Stimulated activated CD4-positive, alpha-beta T cell treated with anti-CD3 and anti-CD28 coated beads, Interleukin-2, amount 100 ng/mL, for 24 hours (primary cell): Measurements from ENCODE around the gene CMTM2.
"Not testable (repeated sequence)": the region's sequence is repeated elsewhere in the genome, so short reads cannot be mapped to it uniquely, and the experiment has no call there.

Source experiments
- DNase-seq, 2 donors: peaks; one replicate each; pipeline ENCODE4 v3.0.0-alpha.2; 2020

The CMTM2 gene

GRCh38 chr16:66610111-66610820 is 31.0 kb downstream of the CMTM2 start:
- no peak for DNase-seq

DNA sequence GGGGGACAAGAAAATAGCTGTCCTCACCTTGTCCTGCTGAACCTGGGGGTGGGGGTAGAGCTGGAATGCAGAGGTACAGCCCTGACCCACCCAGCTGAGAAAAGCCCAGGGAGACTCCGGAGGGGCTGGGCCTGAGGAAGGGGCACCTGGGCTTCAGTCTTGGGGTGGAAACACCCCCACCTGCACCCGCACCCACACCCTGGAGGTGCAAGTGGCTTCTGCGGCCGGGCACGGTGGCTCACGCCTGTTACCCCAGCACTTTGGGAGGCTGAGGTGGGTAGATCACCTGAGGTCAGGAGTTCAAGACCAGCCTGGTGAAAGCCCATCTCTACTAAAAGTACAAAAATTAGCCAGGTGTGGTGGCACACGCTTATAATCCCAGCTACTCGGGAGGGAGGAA is 32.6 kb downstream of the CMTM2 start:
- DNase-seq, result not testable (repeated sequence)

- DNase-seq, result no peak
These were observed 33.2 kb downstream of the CMTM2 start for GRCh38 chr16:66612422-66612821.

DNA sequence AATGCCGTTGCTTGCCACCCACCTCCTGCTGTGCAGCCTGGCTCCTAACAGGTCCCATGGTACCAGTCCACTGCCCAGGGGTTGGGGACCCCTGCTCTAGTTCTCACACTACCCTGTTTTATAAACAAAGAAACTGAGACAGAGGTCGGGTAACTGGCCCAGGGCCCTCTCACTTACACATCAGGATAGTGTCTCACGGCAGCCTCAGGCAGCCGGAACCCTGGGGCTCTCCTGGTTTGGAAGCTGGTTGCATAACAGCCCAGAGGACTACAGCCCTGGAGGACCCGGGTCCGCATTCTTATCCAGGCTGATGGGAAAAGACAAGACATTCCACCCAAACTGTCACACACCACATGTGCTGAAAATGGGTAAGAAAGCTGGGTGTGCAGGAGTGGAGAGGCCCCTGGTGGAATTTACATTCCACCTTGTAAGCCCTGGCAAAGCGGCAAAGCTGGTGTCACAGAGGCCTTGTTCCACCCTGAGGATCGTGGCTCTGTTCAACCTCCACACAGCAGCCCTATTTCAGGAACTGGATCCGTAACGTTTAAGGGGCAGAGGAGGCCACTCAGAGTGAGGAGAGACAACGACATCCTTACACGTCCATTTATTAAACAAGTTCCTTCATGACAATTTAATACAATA is 35.0 kb downstream of the CMTM2 start:
- no peak for DNase-seq

DNA sequence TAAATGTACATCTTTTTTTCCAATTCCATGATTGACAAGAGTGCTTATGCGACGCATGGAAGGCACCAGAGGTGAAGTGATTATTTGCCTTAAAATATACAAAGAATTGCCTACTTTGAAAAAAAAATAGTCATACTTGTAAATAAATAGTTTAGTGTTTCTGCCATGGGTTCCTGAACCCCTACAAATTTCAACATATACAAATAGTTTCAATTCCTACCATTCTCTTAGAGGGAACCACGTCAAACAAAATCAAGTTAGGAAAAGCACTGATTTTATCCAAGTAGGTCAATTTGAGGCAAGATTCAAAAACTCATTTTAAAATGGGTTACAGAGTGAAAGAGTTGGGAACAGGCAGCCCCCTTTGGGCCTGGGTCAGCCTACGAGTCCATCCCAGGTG is 36.9 kb downstream of the CMTM2 start:
- DNase-seq, result no peak

GRCh38 chr16:66616592-66616991 is 37.3 kb downstream of the CMTM2 start:
- DNase-seq, result no peak

- DNase-seq, result no peak
These were observed 37.8 kb downstream of the CMTM2 start for GRCh38 chr16:66617010-66617434.

- DNase-seq, result no peak
These were observed 38.5 kb downstream of the CMTM2 start for GRCh38 chr16:66617728-66618127.

DNA sequence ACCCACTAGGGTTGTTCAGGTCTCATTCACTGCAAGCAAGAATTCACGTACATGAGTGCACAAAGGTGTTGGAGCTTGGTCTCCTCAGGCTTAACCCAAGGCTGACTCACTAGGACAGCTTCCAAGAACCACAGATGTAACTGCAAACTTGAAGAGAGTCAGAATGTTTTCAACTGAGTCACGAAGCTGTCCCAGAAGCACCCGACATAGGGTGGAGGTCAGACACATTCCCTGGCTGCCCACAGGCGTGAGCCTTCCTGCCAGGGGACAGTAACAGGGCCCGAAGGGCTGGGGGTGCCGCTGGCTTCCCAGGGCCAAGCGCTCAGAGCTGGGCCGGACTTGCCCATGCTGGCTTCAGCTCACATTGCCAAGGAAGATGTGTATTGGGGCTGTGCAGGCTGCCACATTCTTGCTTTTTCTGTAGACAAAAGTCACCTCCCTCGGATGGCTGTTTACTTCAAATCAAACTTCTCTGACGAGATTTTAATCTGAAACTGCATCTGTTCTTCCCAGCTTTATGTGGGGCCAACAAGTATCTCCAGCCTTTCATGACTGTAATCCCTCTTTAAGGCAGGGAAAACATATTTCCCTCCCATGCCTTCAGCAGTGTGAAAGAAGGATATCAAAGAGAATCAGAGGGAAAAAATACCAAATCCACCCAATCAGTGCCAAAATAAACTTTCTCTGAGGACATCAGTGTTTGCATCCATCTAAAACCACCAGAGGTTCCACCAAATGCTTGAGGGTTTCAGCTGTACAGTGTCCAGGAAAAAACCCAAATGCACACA is 39.5 kb downstream of the CMTM2 start:
- no peak for DNase-seq

DNA sequence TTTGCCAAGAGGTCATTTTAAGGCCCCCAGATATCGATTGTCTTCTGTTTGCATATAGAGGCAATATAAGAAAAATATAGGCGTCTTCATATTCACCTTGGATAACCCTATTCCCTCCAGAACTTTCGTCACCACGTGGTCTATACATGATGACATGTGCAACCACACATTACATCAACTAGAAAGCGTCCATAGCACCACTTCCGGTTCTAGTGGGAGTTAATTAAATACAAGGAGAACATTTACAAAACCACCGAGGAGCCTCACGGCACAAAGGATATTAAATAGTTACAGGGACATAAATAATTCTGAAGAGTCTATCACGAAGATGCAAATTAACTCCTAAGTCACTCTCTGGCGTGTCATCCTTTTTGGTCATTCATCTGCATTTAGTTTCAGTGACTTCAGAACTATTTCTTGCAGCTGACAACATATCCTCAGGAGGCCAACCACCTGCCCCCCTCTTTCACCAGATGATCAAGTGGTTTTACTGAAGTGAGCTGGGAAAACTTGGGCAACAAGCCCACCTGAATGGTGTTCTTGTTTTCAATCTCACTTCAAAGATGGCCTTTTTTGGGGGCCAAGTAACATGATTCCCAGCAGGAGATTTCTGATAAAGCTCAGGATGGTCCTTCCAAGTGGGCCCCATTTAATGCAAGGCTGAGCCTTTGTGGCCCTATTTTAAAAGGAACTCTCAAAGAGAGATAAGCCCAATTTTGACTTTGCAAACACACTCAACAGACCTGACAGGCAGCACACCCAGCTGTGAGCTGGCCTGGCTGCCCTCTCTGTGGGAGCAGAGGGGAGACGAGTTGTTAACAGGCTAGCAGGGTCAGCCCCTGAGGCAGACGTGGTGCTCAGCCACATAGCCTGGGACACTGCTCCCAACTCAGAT is 40.5 kb downstream of the CMTM2 start:
- no peak for DNase-seq

DNA sequence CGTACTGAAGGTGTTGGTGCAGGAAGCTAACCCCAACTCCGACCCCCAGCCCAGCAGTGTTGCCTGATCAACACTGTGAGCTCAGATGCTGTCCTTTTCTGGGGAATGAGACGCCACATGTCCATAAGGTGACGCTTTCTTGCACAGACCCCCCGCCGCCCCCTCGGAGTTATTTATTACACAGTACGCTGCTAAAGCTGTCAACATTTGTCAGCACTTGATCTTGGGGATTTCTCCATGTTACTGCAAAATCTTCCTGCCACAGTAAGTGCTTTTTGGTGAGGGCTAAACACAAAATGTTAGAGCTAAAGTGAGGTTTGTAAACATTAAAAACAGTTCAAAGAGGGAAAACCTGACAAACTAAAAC is 41.1 kb downstream of the CMTM2 start:
- no peak for DNase-seq

DNA sequence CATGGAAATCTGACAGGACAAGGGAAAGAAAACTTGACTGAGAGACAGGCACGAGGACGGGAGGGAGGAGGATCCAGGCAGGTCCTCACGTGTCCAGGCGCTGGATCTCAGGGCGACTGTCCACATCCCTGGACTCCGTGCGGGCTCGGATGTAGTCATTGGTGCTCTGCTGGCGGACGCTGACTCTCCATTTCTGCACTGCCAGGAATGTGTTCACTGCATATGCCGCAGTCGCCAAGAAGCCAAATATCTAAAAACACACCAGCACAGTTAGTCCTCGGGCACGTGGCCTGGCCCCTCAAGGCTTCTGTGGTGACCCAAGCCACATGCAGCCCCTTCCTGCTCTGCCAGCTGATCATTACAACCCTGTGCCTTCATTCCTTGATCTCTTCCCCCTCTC is 42.7 kb downstream of the CMTM2 start:
- no peak for DNase-seq

- DNase-seq, result no peak
These were observed 43.6 kb downstream of the CMTM2 start for GRCh38 chr16:66622863-66623262.

- DNase-seq, result no peak
These were observed 44.5 kb downstream of the CMTM2 start for GRCh38 chr16:66623755-66624154.

DNA sequence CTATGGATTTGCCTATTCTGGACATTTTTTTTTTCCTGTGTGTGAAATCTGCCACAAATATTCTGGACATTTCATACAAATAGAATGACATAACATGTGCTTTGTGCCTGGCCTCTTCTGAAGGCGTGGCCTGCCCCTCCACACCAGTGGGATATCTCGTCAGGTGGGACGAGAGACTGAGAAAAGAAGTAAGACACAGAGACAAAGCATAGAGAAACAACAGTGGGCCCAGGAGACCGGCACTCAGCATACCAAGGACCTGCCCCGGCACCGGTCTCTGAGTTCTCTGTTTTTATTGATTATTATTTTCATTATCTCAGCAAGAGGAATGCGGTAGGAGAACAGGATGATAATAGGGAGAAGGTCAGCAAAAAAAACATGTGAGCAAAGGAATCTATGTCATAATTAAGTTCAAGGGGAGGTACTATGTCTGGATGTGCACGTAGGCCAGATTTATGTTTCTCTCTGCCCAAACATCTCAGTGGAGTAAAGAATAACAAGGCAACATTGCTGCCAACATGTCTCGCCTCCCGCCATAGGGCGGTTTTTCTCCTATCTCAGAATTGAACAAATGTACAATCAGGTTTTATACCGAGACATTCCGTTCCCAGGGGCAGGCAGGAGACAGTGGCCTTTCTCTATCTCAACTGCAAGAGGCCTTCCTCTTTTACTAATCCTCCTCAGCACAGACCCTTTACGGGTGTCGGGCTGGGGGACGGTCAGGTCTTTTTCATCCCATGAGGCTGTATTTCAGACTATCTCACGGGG is 48.5 kb downstream of the CMTM2 start:
- not testable (repeated sequence) for DNase-seq

GRCh38 chr16:66629856-66630255 is 50.6 kb downstream of the CMTM2 start:
- DNase-seq, result no peak

DNA sequence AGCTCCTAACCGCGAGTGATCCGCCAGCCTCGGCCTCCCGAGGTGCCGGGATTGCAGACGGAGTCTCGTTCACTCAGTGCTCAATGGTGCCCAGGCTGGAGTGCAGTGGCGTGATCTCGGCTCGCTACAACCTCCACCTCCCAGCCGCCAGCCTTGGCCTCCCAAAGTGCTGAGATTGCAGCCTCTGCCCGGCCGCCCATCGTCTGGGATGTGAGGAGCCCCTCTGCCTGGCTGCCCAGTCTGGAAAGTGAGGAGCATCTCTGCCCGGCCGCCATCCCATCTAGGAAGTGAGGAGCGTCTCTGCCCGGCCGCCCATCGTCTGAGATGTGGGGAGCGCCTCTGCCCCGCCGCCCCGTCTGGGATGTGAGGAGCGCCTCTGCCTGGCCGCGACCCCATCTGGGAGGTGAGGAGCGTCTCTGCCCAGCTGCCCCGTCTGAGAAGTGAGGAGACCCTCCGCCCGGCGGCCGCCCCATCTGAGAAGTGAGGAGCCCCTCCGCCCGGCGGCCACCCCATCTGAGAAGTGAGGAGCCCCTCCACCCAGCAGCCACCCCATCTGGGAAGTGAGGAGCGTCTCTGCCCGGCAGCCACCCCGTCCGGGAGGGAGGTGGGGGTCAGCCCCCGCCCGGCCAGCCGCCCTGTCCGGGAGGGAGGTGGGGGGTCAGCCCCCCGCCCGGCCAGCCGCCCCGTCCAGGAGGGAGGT is 51.4 kb downstream of the CMTM2 start:
- not testable (repeated sequence) for DNase-seq

DNA sequence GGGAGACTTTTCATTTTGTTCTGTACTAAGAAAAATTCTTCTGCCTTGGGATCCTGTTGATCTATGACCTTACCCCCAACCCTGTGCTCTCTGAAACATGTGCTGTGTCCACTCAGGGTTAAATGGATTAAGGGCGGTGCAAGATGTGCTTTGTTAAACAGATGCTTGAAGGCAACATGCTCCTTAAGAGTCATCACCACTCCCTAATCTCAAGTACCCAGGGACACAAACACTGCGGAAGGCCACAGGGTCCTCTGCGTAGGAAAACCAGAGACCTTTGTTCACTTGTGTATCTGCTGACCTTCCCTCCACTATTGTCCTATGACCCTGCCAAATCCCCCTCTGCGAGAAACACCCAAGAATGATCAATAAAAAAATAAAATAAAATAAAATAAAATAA is 52.3 kb downstream of the CMTM2 start:
- not testable (repeated sequence) for DNase-seq

DNA sequence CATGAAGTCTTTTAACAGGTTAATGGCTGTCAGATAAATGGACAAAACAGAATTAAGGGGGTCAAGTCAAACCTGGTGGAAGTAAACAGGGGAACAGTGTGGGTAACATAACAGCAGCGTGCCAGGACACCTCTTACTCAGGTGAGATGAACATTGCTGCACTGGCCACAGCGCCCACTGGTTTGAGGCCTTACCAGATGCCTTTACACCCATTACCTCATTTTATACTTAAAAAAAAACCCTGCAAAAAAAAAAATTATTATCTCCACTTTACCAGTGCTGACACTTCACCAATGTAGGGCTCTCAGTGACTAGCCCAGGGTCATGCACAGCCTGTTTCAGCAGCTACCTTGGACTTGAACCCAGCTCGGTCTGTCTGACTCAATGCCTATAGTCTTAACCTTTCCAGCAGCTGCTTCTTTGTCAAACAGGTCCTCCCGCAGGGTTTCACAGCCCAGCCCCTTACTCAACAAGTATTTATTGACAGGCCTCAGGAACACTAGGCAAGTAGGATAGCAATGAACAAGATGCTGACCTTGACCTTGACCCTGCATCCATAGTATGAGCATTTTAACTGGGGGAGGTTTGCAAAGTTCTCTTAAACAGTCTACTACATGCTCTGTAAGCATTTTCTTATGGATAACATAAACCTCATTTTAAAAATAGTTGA is 55.4 kb downstream of the CMTM2 start:
- no peak for DNase-seq

- DNase-seq, result no peak
These were observed 56.1 kb downstream of the CMTM2 start for GRCh38 chr16:66635406-66635805.

GRCh38 chr16:66636199-66636598 is 56.9 kb downstream of the CMTM2 start:
- no peak for DNase-seq
